ENCODE results near the gene CDR2. TPM values are rescaled to one million over a fixed set of nuclear protein-coding genes. Genes with fewer than 3 reads are reported as not detected.

Gene CDR2
- total RNA-seq, 1 experiment from 2014 or later: 35.7 TPM

GRCh38 chr16:22348291-22348690, 26.1 kb downstream of the CDR2 start:
- no peak overlapping the region for H3K27ac ChIP-seq (ENCODE audit: low read length)
- POLR2A ChIA-PET: no interaction called here

GRCh38 chr16:22347100-22347820, 27.2 kb downstream of the CDR2 start:
- CTCF ChIA-PET: no interaction called here
- Histone ChIP-seq H3K4me1 (ENCODE audit: control insufficient read depth, insufficient read depth, low read length) (no peaks in the 10 kb centered on the region), H3K9me3 (ENCODE audit: control insufficient read depth, insufficient read depth, low read depth, low read length) (no peaks in the 10 kb centered on the region), H3K36me3 (ENCODE audit: control insufficient read depth, insufficient read depth, low read length) (peaks cover 20% of the 10 kb centered on the region; the same call in 1 of the 2 replicates), H3K4me3 (ENCODE audit: low read depth in 2 of 2, low read length in 2 of 2) (no peak overlapping the region), H3K27ac (ENCODE audit: low read length) (no peak overlapping the region), H3K27me3 (ENCODE audit: control insufficient read depth, insufficient read depth, low read length) (no peaks in the 10 kb centered on the region)
- TF ChIP-seq TCF7L2 (IDR thresholded peaks at IDR 0.05; ENCODE audit: low read depth, low read length): no peak
- TF ChIP-seq CTCF (IDR thresholded peaks at IDR 0.05): no peak
- no peak for TF ChIP-seq POLR2AphosphoS5 (IDR thresholded peaks at IDR 0.05; ENCODE audit: low read depth, low read length)
- no peak for TF ChIP-seq REST (IDR thresholded peaks at IDR 0.05; ENCODE audit: insufficient read depth in 1 of 2, low read depth in 2 of 2, low read length in 1 of 2)
- no peak for TF ChIP-seq SIN3A (IDR thresholded peaks at IDR 0.05; ENCODE audit: borderline replicate concordance, insufficient read depth, low read depth, low read length)
- intact Hi-C loops (cut with micrococcal nuclease; ENCODE audit: unreplicated experiment) (no loop called here), in situ Hi-C loops (cut with HindIII; ENCODE audit: low pct_unique_long_range_greater_than_20kb, low sequenced_read_pairs) (no loop called here)
- POLR2A ChIA-PET: interaction anchor here (1.0 kb wide), 1 partner anchor 10 kb away, joined by 3 read pairs; no protein-coding TSS in a partner anchor
- ATAC-seq (no peak), DNase-seq (ENCODE audit: low read depth, low spot score) (no peak)
- no TSS peak for BruUV-seq (replicated peaks)

More at GRCh38 chr16:22348291-22348690, 26.1 kb downstream of the CDR2 start:
- in situ Hi-C loops (cut with HindIII; ENCODE audit: low pct_unique_long_range_greater_than_20kb, low sequenced_read_pairs) (no loop called here), intact Hi-C loops (cut with micrococcal nuclease; ENCODE audit: unreplicated experiment) (no loop called here)
- CTCF ChIA-PET: no interaction called here
- no peaks in the 10 kb centered on the region for H3K9me3 ChIP-seq (ENCODE audit: control insufficient read depth, insufficient read depth, low read depth, low read length)
- BruUV-seq (replicated peaks): no TSS peak
- ATAC-seq: no peak
- TF ChIP-seq SIN3A (IDR thresholded peaks at IDR 0.05; ENCODE audit: borderline replicate concordance, insufficient read depth, low read depth, low read length) (no peak), POLR2AphosphoS5 (IDR thresholded peaks at IDR 0.05; ENCODE audit: low read depth, low read length) (no peak), REST (IDR thresholded peaks at IDR 0.05; ENCODE audit: insufficient read depth in 1 of 2, low read depth in 2 of 2, low read length in 1 of 2) (no peak), TCF7L2 (IDR thresholded peaks at IDR 0.05; ENCODE audit: low read depth, low read length) (no peak), CTCF (IDR thresholded peaks at IDR 0.05) (no peak)
- H3K27me3 ChIP-seq (ENCODE audit: control insufficient read depth, insufficient read depth, low read length): no peaks in the 10 kb centered on the region
- H3K36me3 ChIP-seq (ENCODE audit: control insufficient read depth, insufficient read depth, low read length): peaks cover 20% of the 10 kb centered on the region; the same call in 1 of the 2 replicates
- DNase-seq (ENCODE audit: low read depth, low spot score): no peak
- no peak overlapping the region for H3K4me3 ChIP-seq (ENCODE audit: low read depth in 2 of 2, low read length in 2 of 2)
- no peaks in the 10 kb centered on the region for H3K4me1 ChIP-seq (ENCODE audit: control insufficient read depth, insufficient read depth, low read length)

Data from Panc1 (cell line).